Measurements from ENCODE around the gene ST6GALNAC5.

- no peak for TF ChIP-seq CTCF (conservative IDR thresholded peaks at IDR 0.05 in 1 of 2, IDR thresholded peaks at IDR 0.05 in 1 of 2; ENCODE audit: extremely low read depth in 1 of 2, insufficient read depth in 1 of 2, low read depth in 1 of 2, low read length in 2 of 2)
- no peak for TF ChIP-seq EZH2 (IDR thresholded peaks at IDR 0.05; ENCODE audit: borderline replicate concordance, low read length)
These were observed 10.1 kb upstream of the ST6GALNAC5 start for GRCh38 chr1:76857138-76857537.

Data from mammary epithelial cell (primary cell).